GM12801 (cell line): ENCODE results near the gene ZNF785.

ENCODE experiments used
- TF ChIP-seq, protein P1 (sequence below): IDR thresholded peaks from one replicate; pipeline ENCODE4 v1.5.1; 2011; ENCODE audit warnings: control low read depth; ENCODE audit not compliant: insufficient read length; ENCODE audit errors: extremely low read depth

The ZNF785 gene

DNA sequence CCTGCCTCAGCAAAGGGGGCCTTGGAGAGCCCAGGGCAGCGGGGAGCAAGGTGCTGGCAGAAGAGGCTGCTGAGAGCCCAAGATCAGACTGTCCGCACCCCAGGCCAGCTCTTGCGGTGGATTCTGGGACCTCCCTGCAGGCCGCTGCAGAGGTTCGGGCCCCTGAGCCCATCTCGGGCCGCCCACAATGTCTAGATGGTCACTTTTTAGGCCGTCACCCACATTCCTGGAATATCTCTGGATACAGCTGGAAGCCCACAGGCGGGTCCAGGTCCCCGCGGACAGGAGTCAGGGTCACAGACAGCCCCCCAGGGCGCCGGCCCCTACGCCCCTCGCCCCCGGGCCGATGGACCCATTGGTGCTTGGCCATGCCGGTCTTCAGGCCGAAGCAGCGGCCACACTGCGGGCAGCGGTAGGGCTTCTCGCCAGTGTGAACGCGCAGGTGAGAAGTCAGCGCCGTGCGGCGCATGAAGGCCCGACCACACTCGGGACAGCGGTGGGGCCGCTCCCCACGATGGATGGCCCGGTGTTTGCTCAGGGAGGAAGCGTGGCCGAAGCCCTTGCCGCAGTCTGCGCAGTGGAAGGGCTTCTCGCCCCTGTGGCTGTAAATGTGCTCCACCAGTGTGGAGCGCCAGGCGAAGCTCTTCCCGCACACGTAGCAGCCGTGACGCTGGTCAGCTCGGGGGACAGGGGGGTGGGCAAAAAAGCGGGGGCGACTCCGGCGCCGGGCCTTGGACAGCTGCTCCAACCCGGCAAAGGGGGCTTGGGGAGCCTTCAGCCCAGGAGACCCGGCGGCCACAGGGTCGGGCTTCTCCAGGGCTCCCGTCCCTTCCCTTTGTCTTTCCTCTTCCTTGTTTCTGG is 53.0 kb downstream of the ZNF785 start:
- TF ChIP-seq, protein P1, sequence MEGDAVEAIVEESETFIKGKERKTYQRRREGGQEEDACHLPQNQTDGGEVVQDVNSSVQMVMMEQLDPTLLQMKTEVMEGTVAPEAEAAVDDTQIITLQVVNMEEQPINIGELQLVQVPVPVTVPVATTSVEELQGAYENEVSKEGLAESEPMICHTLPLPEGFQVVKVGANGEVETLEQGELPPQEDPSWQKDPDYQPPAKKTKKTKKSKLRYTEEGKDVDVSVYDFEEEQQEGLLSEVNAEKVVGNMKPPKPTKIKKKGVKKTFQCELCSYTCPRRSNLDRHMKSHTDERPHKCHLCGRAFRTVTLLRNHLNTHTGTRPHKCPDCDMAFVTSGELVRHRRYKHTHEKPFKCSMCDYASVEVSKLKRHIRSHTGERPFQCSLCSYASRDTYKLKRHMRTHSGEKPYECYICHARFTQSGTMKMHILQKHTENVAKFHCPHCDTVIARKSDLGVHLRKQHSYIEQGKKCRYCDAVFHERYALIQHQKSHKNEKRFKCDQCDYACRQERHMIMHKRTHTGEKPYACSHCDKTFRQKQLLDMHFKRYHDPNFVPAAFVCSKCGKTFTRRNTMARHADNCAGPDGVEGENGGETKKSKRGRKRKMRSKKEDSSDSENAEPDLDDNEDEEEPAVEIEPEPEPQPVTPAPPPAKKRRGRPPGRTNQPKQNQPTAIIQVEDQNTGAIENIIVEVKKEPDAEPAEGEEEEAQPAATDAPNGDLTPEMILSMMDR: no peak
